ENCODE results near the gene RAB22A. TPM values are rescaled to one million over a fixed set of nuclear protein-coding genes. Genes with fewer than 3 reads are reported as not detected.
"Not testable (repeated sequence)": the region's sequence is repeated elsewhere in the genome, so short reads cannot be mapped to it uniquely, and the experiment has no call there.

The RAB22A gene
- total RNA-seq, 4 donors from 2014 or later = 16.7 to 26.2 (median 20.8) TPM

GRCh38 chr20:58362206-58362516, 52.6 kb downstream of the RAB22A start:
- WGBS, 2 donors = 88 to 93% methylated on average over 1 of the region's 1 CpG
- H3K4me1 ChIP-seq = peaks cover 0 to 10% (median 0%) of the 10 kb centered on the region in 4 donors
- no peak overlapping the region for H3K27ac ChIP-seq
- H3K9me3 ChIP-seq = no peaks in the 10 kb centered on the region
- no peak overlapping the region for H3K4me3 ChIP-seq
- no peak for DNase-seq (ENCODE audit: low spot score in 2 of 2)
- peaks cover 0 to 62% (median 0%) of the 10 kb centered on the region in 3 donors for H3K36me3 ChIP-seq
- TF ChIP-seq POLR2A (IDR thresholded peaks at IDR 0.05) = no peak
- no peaks in the 10 kb centered on the region for H3K27me3 ChIP-seq

- peaks cover 0 to 62% (median 0%) of the 10 kb centered on the region in 3 donors for H3K36me3 ChIP-seq
- no peaks in the 10 kb centered on the region for H3K27me3 ChIP-seq
- no peak overlapping the region for H3K4me3 ChIP-seq
- peaks cover 0 to 10% (median 0%) of the 10 kb centered on the region in 4 donors for H3K4me1 ChIP-seq
- DNase-seq (ENCODE audit: low spot score in 2 of 2) = no peak
- no peak overlapping the region for H3K27ac ChIP-seq
- TF ChIP-seq EP300 (IDR thresholded peaks at IDR 0.05) = no peak
- TF ChIP-seq POLR2A (IDR thresholded peaks at IDR 0.05) = no peak
- no peak for TF ChIP-seq CTCF (IDR thresholded peaks at IDR 0.05)
- WGBS, 2 donors = 86 to 91% methylated on average over 4 of the region's 4 CpGs
- no peaks in the 10 kb centered on the region for H3K9me3 ChIP-seq
Observed at GRCh38 chr20:58362970-58363369, 53.5 kb downstream of the RAB22A start.

- H3K4me1 ChIP-seq = no peaks in the 10 kb centered on the region
- no peaks in the 10 kb centered on the region for H3K9me3 ChIP-seq
- WGBS, 2 donors = 78 to 84% methylated on average over 3 of the region's 3 CpGs
- peaks cover 0 to 49% (median 0%) of the 10 kb centered on the region in 3 donors for H3K36me3 ChIP-seq
- H3K27ac ChIP-seq = no peak overlapping the region
- no peaks in the 10 kb centered on the region for H3K27me3 ChIP-seq
- no peak for DNase-seq (ENCODE audit: low spot score in 2 of 2)
- TF ChIP-seq EP300 (IDR thresholded peaks at IDR 0.05) = no peak
- TF ChIP-seq POLR2A (IDR thresholded peaks at IDR 0.05) = no peak
- TF ChIP-seq CTCF (IDR thresholded peaks at IDR 0.05) = no peak
- H3K4me3 ChIP-seq = no peak overlapping the region
Observed at GRCh38 chr20:58366866-58367265, 57.4 kb downstream of the RAB22A start.

- H3K4me3 ChIP-seq = no peak overlapping the region
- WGBS, 2 donors = 24 to 33% methylated on average over 9 of the region's 9 CpGs
- DNase-seq (ENCODE audit: low spot score in 2 of 2) = no peak
- peaks cover 0 to 6% (median 0%) of the 10 kb centered on the region in 3 donors for H3K36me3 ChIP-seq
- no peak overlapping the region for H3K27ac ChIP-seq
- TF ChIP-seq EP300 (IDR thresholded peaks at IDR 0.05) = no peak
- no peak for TF ChIP-seq POLR2A (IDR thresholded peaks at IDR 0.05)
- TF ChIP-seq CTCF (IDR thresholded peaks at IDR 0.05) = no peak
- no peaks in the 10 kb centered on the region for H3K9me3 ChIP-seq
- H3K27me3 ChIP-seq = no peaks in the 10 kb centered on the region
- H3K4me1 ChIP-seq = peaks cover 0 to 12% (median 0%) of the 10 kb centered on the region in 4 donors
Observed at GRCh38 chr20:58372806-58373205, 63.3 kb downstream of the RAB22A start.

- H3K36me3 ChIP-seq; DNase-seq (ENCODE audit: low spot score in 2 of 2); H3K27ac ChIP-seq; H3K27me3 ChIP-seq; H3K4me3 ChIP-seq; H3K9me3 ChIP-seq: not testable (repeated sequence)
- 88 to 93% methylated on average over 8 of the region's 8 CpGs for WGBS, 2 donors
- peaks cover 0 to 12% (median 0%) of the 10 kb centered on the region in 4 donors for H3K4me1 ChIP-seq
Observed at GRCh38 chr20:58373296-58373695, 63.8 kb downstream of the RAB22A start.

- DNase-seq (ENCODE audit: low spot score in 2 of 2) = no peak
- no peak for TF ChIP-seq EP300 (IDR thresholded peaks at IDR 0.05)
- no peak for TF ChIP-seq POLR2A (IDR thresholded peaks at IDR 0.05)
- no peak for TF ChIP-seq CTCF (IDR thresholded peaks at IDR 0.05)
- H3K4me1 ChIP-seq = peaks cover 0 to 12% (median 0%) of the 10 kb centered on the region in 4 donors
- WGBS, 2 donors = 84 to 87% methylated on average over 18 to 19 of the region's 19 CpGs
- peaks cover 0 to 6% of the 10 kb centered on the region in 2 donors for H3K27me3 ChIP-seq
- no peak overlapping the region for H3K27ac ChIP-seq
- no peak overlapping the region for H3K4me3 ChIP-seq
- no peaks in the 10 kb centered on the region for H3K36me3 ChIP-seq
- H3K9me3 ChIP-seq = no peaks in the 10 kb centered on the region
Observed at GRCh38 chr20:58374027-58374850, 64.7 kb downstream of the RAB22A start.

Measured in tibial nerve (tissue), 4 donors.